HL-60/S4 treated with phorbol 12-myristate 13-acetate at 8.2 ng/mL for 4 days and 3 days (cell line): ENCODE data around the gene STK4.
"Not testable (repeated sequence)": the region's sequence is repeated elsewhere in the genome, so short reads cannot be mapped to it uniquely, and the experiment has no call there.

Source experiments
- in situ Hi-C: fragments of 300-500 bp; cut with MboI; formaldehyde crosslinking; loops from 2 replicates; pipeline ENCODE4 v1.15.0; 2022; ENCODE audit warnings: low sequenced_read_pairs

STK4 gene

GRCh38 chr20:44981736-44982406, 15.6 kb downstream of the STK4 start:
- in situ Hi-C loops = no loop called here

- in situ Hi-C loops = no loop called here
Measured at GRCh38 chr20:44983093-44983674, 16.9 kb downstream of the STK4 start.

- in situ Hi-C loops = no loop called here
Measured at GRCh38 chr20:44988631-44989171, 22.4 kb downstream of the STK4 start.

- in situ Hi-C loops = no loop called here
Measured at GRCh38 chr20:44990425-44990824, 24.1 kb downstream of the STK4 start.

GRCh38 chr20:44990957-44991356, 24.6 kb downstream of the STK4 start:
- in situ Hi-C loops = no loop called here

- in situ Hi-C loops = no loop called here
Measured at GRCh38 chr20:44993343-44993742, 27.0 kb downstream of the STK4 start.

GRCh38 chr20:44997171-44997570, 30.9 kb downstream of the STK4 start:
- in situ Hi-C loops = no loop called here

- in situ Hi-C loops = no loop called here
Measured at GRCh38 chr20:44997668-44998067, 31.4 kb downstream of the STK4 start.

GRCh38 chr20:45008521-45009049, 42.3 kb downstream of the STK4 start:
- in situ Hi-C loops = no loop called here

- in situ Hi-C loops = no loop called here
Measured at GRCh38 chr20:45010399-45010828, 44.1 kb downstream of the STK4 start.

- in situ Hi-C loops = no loop called here
Measured at GRCh38 chr20:45011108-45011526, 44.8 kb downstream of the STK4 start.

- in situ Hi-C loops = no loop called here
Measured at GRCh38 chr20:45012682-45013302, 46.5 kb downstream of the STK4 start.

GRCh38 chr20:45014131-45014530, 47.8 kb downstream of the STK4 start:
- in situ Hi-C loops = not testable (repeated sequence)

- in situ Hi-C loops = no loop called here
Measured at GRCh38 chr20:45014671-45015415, 48.5 kb downstream of the STK4 start.

GRCh38 chr20:45016089-45016671, 49.9 kb downstream of the STK4 start:
- in situ Hi-C loops = no loop called here

GRCh38 chr20:45017281-45017680, 51.0 kb downstream of the STK4 start:
- in situ Hi-C loops = no loop called here

GRCh38 chr20:45017857-45018256, 51.5 kb downstream of the STK4 start:
- in situ Hi-C loops = no loop called here

GRCh38 chr20:45019027-45019761, 52.9 kb downstream of the STK4 start:
- in situ Hi-C loops = no loop called here

- in situ Hi-C loops = no loop called here
Measured at GRCh38 chr20:45019762-45020123, 53.4 kb downstream of the STK4 start.

- in situ Hi-C loops = no loop called here
Measured at GRCh38 chr20:45020236-45020886, 54.0 kb downstream of the STK4 start.
